Measurements from ENCODE around the gene NQO1. TPM values are rescaled to one million over a fixed set of nuclear protein-coding genes. Genes with fewer than 3 reads are reported as not detected.

NQO1 gene
- total and polyA plus RNA-seq, 2 of the 4 experiments (the other 2 are of a cell fraction) = 304 to 426 TPM

DNA sequence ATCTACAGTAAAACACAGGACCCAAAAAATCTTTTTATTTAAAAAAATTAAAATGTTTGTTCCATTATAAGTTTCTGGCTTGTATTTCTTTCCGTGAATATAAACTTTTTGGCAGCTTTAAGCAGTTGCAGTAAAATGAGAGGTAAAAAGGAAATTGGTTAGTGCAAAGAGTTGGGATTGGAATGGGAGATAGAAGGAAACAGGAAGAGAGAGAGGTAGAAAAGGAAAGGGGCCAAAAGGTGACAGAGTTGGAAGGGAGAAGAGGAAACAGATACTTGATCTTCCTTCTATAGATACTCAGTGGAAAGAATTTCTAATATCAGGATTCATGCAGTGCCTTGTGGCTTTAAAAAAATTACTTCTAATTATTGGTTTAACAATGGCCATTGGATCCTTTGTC is 63.5 kb downstream of the NQO1 start:
- Histone ChIP-seq H3K9me1 (ENCODE audit: insufficient read depth, low read length) (no peaks in the 10 kb centered on the region; the same call in 1 of the 2 replicates), H2AFZ (replicated peaks; ENCODE audit: low read length, poor library complexity) (no peak overlapping the region), H2AK9ac (replicated peaks; ENCODE audit: low read depth, low read length, poor library complexity) (no peak overlapping the region), H3K4me2 (ENCODE audit: low read depth, low read length) (no peak overlapping the region), H3K79me1 (ENCODE audit: low read depth in 1 of 2, low read length in 2 of 2) (peaks cover 7 to 19% of the 10 kb centered on the region in 2 experiments), H4K91ac (ENCODE audit: insufficient read depth, low read depth, low read length) (no peak overlapping the region), H3K27ac (ENCODE audit: insufficient read depth, low read length) (no peak overlapping the region), H2BK20ac (ENCODE audit: low read depth, low read length) (no peak overlapping the region), H3K4ac (ENCODE audit: low read depth, low read length) (no peak overlapping the region), H3K27me3 (ENCODE audit: control insufficient read depth, insufficient read depth, low read length) (no peaks in the 10 kb centered on the region), H3K4me3 (ENCODE audit: insufficient read depth, low read depth, low read length) (no peak overlapping the region), H2BK5ac (ENCODE audit: low read depth, low read length, poor library complexity, severe bottlenecking) (no peak overlapping the region), H2BK120ac (ENCODE audit: low read depth, low read length) (no peak overlapping the region), H4K8ac (ENCODE audit: low read depth in 2 of 2, low read length in 2 of 2) (no peak overlapping the region), H2BK15ac (ENCODE audit: low read depth, low read length) (no peak overlapping the region), H3K9me3 (ENCODE audit: control insufficient read depth, insufficient read depth, low read length) (no peaks in the 10 kb centered on the region), H3K23ac (ENCODE audit: low read depth, low read length) (no peak overlapping the region), H2AK5ac (ENCODE audit: low read depth, low read length) (no peak overlapping the region), H3K56ac (ENCODE audit: extremely low read depth, insufficient read depth, low read length) (no peak overlapping the region), H4K20me1 (ENCODE audit: insufficient read depth, low read length) (no peaks in the 10 kb centered on the region), H3K18ac (ENCODE audit: low read depth, low read length) (no peak overlapping the region), H3K9ac (ENCODE audit: low read depth, low read length) (no peak overlapping the region), H4K5ac (ENCODE audit: low read depth, low read length) (no peak overlapping the region), H3K36me3 (ENCODE audit: control insufficient read depth, insufficient read depth, low read length) (peaks cover 26% of the 10 kb centered on the region), H3K4me1 (ENCODE audit: control insufficient read depth, insufficient read depth, low read length) (no peaks in the 10 kb centered on the region), H3K14ac (replicated peaks; ENCODE audit: low read depth, low read length) (no peak overlapping the region)
- POLR2A ChIA-PET (ENCODE audit: unreplicated experiment) = no interaction called here
- no TSS peak for BruUV-seq (replicated peaks)
- intact Hi-C loops (cut with micrococcal nuclease) = no loop called here
- ATAC-seq (ENCODE audit: low read depth) = no peak
- 80% methylated on average over 1 of the region's 1 CpG; no CpG with 5 or more reads in 1 of the 2 experiments for WGBS, 2 experiments (ENCODE audit: extremely low coverage in 2 of 2, insufficient read length in 1 of 2)
- dilution Hi-C loops (cut with HindIII; ENCODE audit: low sequenced_read_pairs, unreplicated experiment) = no loop called here
- DNase-seq = no peak
- in situ Hi-C loops (cut with MboI; ENCODE audit: low sequenced_read_pairs) = no loop called here
- CTCF ChIA-PET = no interaction called here
- TF ChIP-seq CHD1 (IDR thresholded peaks at IDR 0.05; ENCODE audit: low read depth, low read length) (no peak), MAZ (IDR thresholded peaks at IDR 0.05; ENCODE audit: borderline replicate concordance, low read depth, low read length) (no peak), BHLHE40 (IDR thresholded peaks at IDR 0.05; ENCODE audit: low read depth, low read length) (no peak), FOS (IDR thresholded peaks at IDR 0.05; ENCODE audit: low read depth, low read length) (no peak), SMC3 (IDR thresholded peaks at IDR 0.05; ENCODE audit: low read depth, low read length) (no peak), RFX5 (IDR thresholded peaks at IDR 0.05; ENCODE audit: low read depth, low read length) (no peak), POLR2A (IDR thresholded peaks at IDR 0.05; ENCODE audit: low read depth, low read length) (no peak), CEBPB (IDR thresholded peaks at IDR 0.05; ENCODE audit: low read depth, low read length) (no peak), RCOR1 (IDR thresholded peaks at IDR 0.05; ENCODE audit: insufficient replicate concordance, low read length) (no peak), MXI1 (IDR thresholded peaks at IDR 0.05; ENCODE audit: borderline replicate concordance, low read depth, low read length) (no peak), NFE2L2 (IDR thresholded peaks at IDR 0.05; ENCODE audit: low read depth, low read length) (no peak)
- TF ChIP-seq, protein P1, sequence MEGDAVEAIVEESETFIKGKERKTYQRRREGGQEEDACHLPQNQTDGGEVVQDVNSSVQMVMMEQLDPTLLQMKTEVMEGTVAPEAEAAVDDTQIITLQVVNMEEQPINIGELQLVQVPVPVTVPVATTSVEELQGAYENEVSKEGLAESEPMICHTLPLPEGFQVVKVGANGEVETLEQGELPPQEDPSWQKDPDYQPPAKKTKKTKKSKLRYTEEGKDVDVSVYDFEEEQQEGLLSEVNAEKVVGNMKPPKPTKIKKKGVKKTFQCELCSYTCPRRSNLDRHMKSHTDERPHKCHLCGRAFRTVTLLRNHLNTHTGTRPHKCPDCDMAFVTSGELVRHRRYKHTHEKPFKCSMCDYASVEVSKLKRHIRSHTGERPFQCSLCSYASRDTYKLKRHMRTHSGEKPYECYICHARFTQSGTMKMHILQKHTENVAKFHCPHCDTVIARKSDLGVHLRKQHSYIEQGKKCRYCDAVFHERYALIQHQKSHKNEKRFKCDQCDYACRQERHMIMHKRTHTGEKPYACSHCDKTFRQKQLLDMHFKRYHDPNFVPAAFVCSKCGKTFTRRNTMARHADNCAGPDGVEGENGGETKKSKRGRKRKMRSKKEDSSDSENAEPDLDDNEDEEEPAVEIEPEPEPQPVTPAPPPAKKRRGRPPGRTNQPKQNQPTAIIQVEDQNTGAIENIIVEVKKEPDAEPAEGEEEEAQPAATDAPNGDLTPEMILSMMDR (conservative IDR thresholded peaks at IDR 0.05; ENCODE audit: low read depth, low read length) = no peak
- TF ChIP-seq, protein P2, sequence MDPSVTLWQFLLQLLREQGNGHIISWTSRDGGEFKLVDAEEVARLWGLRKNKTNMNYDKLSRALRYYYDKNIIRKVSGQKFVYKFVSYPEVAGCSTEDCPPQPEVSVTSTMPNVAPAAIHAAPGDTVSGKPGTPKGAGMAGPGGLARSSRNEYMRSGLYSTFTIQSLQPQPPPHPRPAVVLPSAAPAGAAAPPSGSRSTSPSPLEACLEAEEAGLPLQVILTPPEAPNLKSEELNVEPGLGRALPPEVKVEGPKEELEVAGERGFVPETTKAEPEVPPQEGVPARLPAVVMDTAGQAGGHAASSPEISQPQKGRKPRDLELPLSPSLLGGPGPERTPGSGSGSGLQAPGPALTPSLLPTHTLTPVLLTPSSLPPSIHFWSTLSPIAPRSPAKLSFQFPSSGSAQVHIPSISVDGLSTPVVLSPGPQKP (IDR thresholded peaks at IDR 0.05; ENCODE audit: borderline replicate concordance, low read depth, low read length) = no peak
